Measurements from ENCODE around the gene PRKX.
"Not testable (repeated sequence)": the region's sequence is repeated elsewhere in the genome, so short reads cannot be mapped to it uniquely, and the experiment has no call there.

Gene PRKX

DNA sequence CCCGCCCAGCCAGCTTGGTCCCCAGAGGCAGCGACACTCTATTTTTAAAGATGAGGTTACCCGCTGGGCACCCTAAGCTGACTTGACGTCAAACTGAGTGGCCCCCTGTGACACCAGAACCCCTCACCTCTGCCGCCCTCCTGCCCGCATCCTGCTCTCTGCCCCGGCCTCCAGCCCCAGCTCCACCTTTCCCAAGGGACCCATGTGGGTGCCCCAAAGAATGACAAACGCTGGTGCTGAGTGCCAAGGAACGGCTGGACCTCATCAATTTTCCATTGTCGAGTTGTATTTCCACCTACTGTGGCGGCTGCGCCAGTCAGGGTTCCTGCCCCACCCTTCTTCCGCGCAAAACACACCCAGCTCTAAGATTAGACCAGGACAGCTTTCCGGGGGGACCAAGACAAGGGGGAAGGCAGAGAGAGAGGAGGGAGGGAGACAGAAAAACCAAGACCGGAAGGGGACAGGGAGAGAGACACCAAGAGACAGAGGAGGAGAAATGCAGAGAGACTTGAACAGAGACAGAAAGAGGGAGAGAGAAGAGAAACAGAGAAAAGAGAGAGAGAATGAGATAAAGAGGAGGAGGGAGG is 2.0 kb downstream of the PRKX start:
- DNase-seq (ENCODE audit: low read depth, low spot score): no peak

DNA sequence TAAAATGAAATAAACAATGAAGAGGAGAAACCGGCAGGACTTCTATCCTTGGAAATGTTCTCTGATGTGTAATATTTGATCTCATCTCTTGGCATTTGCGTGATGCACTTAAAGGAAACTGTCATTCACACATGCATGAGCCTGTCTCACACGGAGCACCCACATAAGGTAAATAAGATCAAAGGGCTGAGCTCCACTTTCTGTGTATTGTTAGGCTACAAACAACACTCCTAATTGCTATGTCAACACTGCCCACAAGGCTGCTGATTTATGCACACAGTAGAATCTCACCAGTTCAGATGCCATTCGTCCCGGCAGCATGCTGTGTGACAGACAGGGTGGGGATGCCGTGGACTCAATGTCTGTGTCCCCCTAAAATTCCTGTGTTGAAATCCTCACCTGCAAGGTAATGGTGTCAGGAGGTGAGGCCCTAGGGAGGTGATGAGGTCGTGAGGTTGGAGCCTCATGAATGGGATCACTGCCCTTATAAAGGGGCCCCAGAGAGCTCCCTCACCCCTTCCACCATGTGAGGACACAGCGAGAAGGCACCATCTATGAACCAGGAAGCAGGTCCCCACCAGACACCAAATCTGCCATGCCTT is 5.7 kb downstream of the PRKX start:
- not testable (repeated sequence) for DNase-seq (ENCODE audit: low read depth, low spot score)

DNA sequence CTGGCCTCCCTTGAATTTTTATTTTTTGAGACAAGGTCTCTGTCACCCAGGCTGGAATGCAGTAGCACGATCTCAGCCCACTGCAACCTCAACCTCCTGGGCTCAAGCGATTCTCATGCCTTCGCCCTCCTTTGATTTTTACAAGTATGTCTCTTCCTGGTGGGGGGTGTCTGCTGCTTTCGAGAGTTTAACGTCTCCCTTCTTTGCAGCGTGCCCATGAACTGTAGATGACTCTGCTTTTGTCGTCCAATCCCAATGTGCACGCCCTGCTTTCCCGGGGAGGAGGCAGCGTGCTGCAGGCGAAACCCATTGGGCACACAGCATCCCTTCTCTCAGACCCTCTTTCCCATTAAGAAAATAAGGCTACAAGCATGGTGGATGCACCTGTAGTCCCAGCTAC is 7.0 kb downstream of the PRKX start:
- no peak for DNase-seq (ENCODE audit: low read depth, low spot score)

DNA sequence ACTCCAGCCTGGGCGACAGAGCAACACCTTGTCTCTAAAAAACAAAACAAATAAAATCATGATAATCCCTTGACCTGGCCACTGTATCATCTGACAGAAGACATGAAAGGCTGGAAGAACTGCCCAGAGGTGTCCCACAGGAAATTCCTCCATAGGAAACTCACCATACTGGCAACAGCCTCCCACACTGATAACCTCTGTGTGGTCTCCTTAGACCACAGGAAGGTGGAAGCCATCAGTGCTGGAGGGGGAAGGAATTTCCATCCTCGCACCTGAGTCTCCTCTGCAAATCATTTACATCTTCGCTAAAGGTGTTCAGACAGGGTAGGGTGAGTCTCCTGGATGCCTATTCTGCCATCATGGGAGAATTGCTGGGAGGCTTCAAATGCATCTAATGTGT is 10.2 kb downstream of the PRKX start:
- not testable (repeated sequence) for DNase-seq (ENCODE audit: low read depth, low spot score)

DNA sequence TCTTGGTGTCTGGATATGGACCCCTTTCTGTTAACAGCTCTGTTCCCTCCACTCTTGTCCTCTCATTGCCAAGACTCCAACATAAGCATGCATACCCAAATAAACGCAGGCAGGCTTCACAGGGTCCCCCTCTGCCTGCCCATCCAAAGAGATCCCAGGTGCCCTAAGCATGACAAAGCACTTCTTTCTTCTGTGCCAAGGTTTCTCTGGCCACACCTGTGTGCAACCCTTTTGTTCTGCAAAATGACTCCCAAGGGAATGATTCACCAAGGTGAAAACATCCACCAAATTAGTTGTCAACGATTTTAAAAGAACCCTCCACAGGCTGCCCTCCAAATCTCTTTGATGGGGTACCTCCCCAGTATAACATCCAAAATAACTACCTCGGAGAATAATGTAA is 11.4 kb downstream of the PRKX start:
- not testable (repeated sequence) for DNase-seq (ENCODE audit: low read depth, low spot score)

DNA sequence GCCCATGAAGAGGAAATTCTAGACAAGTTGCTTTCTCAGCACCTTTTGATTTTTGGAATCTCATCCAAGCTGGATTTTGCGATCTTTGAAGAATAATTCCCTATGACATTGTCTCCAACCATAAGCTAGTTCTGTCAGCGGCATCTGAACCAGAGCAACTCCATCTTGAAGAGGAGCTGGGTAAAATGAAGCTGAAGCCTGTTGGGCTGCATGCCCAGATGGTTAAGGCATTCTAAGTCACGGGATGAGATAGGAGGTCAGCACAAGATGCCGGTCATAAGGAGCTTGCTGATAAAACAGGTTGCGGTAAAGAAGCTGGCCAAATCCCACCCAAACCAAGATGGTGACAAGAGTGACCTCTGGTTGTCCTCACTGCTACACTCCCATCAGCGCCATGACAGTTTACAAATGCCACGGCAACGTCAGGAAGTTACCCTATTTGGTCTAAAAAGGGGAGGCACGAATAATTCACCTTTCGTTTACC is 12.0 kb downstream of the PRKX start:
- not testable (repeated sequence) for DNase-seq (ENCODE audit: low read depth, low spot score)

DNA sequence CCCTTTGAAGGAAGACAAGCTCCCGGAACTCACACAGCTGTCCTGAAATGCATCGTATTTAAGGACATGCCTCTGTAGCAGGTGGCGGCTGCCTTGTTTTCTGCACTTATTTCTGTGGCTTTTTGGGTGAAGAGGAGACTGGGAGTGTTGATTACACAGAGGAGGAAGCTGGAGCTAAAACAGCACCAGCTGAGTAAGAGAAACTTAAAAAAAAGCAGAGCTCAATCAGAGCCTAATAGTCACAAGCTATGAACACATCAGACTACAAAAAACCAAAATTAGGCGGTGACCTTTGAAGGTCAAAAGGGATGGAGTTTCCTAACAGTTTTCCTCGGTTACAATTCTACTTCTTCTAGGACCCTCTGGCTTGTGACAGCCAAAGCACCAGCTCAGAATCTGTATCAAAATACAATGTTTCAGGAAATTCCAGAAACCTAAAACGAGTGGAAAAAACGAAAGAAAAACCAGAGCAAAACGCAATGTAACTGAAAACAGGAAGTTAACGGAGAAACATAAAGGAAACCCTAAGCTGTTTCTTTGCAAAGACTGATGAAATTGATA is 13.5 kb downstream of the PRKX start:
- no peak for DNase-seq (ENCODE audit: low read depth, low spot score)

DNA sequence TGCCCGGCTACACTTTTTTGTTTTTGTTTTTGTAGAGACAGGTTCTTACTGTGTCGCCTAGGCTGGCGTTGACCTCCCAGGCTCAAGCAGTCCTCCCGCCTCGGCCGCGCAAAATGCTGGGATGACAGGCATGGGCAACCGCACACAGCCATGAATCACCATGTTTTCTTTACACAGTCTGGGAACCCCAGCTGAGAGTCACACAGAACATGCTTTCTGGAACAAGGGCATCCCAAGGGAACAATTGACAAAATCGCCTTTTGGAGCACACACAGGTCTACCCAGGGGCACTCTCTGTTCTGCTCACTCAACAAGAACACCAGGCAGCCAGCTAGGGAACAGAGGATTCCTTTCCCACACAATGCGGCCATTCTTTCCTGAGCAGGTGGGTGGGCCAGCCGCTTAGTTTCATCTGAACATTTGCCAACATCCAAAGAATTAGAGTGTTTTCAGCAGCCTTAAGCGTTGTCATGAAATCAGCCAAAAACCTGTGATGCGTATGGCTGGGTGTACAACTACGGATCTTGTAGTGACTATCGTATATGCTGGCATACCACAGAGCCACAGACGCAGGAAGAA is 15.7 kb downstream of the PRKX start:
- no peak for DNase-seq (ENCODE audit: low read depth, low spot score)

DNA sequence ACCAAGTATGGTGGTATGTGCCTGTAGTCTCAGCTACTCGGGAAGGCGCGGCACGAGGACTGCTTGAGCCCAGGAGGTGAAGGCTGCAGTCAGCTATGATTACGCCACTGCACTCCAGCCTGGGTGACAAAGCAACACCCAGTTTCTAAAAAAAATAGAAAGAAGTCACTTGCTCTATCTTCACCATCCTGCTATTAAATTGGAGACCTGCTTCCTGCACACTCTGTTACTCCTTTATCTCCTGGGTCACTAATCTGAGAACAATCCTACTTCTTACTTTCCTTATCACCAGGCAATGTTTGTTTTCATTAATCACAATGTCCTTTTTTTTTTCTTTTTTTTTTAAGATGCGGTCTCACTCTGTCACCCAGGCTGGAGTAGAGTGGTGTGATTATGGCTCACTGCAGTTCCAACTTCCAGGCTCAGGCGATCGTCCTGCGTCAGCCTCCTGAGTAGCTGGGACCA is 16.2 kb downstream of the PRKX start:
- no peak for DNase-seq (ENCODE audit: low read depth, low spot score)

DNA sequence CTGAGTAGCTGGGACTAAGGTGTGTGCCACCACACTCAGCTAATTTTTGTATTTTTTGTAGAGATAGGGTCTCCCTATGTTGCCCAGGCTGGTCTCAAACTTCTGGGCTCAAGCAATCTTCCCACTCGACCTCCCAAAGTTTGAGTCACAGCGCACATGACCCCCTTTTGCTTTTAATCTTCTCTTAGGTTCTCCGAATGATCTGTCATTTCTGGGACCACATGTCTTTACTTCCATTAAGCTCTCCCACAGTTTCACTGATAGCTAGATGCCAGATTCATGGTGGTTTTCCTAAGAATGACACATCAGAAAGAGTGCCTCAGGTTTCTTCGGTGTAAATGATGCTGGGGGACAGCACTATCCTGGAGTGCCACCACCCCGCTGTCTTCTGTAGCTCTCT is 17.9 kb downstream of the PRKX start:
- no peak for DNase-seq (ENCODE audit: low read depth, low spot score)

DNA sequence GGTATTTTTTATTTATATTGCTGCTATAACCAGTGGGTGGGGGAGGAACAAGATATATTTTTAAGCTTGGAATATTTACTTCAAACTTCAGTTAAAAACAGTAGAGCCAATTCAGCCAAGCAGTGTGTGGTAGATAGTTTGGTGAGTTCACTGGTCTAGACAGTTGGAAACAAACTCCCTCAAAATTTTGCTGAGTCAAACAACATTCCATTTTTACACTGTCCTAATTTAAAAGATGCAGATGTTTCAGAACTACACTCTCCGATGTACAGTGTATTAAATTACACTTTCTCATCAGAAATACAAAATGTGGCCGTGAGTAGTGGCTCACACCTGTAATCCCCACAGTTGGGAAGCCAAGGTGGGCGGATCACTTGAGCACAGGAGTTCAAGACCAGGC is 23.3 kb downstream of the PRKX start:
- DNase-seq (ENCODE audit: low read depth, low spot score): no peak

DNA sequence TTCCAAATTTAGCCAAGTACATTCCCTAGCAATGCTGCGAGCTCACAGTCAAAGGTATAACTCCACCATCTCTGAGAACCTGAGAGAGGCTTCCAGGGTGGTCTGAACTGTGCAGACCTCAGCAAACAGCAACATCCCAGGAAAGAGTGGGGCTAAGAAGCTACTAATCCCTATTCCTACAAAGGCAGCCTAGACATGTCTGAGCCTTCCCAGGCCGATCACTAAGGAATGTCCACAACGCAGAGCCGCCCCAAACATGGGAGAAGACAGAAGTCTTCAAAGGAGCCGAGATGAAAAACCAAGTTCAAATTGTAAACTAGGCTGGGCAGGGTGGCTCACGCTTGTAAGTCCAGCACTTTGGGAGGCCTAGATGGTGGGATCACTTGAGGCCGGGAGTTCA is 30.2 kb downstream of the PRKX start:
- DNase-seq (ENCODE audit: low read depth, low spot score): not testable (repeated sequence)

DNA sequence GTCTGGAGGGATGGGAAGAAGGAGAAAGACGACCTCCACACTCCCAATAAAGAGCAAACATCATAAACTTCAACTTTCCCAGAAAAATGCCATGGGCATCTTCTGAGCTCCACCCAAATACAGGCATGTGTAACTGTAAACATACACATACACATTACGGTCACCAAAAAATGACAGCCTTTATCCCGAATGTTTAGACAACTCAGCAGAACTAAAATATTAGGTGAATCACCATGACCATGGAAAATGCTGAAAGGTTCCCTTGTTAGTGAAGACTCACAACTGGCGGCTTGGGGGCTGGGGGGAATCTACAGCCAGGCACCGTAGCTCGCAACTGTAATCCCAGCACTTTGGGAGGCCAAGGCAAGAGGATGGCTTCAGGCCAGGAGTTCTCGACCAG is 33.0 kb downstream of the PRKX start:
- no peak for DNase-seq (ENCODE audit: low read depth, low spot score)

DNA sequence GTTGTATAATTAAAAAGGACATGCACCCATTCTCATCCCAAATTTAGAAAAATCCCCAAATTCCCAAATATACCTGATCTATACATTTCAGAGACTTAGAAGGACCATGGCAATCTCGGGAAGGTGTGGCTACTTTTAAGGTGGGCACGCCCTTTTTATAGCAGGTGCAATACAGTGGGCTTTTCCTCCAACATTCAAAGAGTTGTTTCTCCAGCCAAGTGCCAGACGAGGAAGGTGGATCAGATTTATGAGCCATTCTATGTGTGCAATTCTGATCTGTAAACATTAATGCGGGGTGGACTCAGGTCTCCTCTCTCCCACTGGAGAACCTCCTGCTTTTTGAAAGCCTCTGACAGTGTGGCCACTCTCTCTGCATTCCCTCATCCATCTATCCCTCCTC is 33.8 kb downstream of the PRKX start:
- no peak for DNase-seq (ENCODE audit: low read depth, low spot score)

DNA sequence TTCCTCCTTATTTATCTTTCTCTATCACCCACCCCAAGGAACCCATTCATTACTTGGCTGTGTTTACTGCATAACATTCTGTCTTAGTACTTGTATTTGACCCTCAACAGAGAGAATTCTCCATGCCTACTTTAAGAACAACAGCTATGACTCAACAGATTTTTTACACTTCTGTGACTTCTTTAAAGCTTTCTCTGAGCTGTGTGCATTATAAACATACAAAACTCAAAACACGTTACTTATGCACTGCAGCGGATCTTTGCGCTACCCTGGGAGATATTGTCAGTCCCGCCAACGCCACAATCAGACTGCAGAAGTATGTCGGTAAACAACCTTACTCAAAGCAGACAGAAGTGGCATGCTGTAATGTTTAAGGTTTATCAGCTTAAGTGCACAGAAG is 35.1 kb downstream of the PRKX start:
- no peak for DNase-seq (ENCODE audit: low read depth, low spot score)

DNA sequence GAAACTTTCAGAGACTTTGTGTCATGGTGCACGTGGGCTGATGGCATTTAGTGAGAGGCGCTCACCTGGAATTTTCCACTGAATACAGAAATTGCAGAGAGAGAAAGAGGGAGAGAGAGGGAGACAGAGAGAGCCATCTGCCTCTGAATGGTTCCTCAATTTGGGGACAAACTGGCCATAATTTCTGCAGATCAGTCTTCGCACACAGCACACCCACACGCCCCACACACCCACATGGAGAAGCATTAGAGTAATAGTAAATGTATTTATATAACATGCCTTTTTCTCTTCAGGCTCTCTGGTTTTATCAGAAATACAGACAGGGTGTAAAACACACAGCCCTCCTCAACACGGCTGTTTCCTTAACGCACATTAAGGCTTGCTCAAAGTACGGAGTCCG is 38.6 kb downstream of the PRKX start:
- no peak for DNase-seq (ENCODE audit: low read depth, low spot score)

DNA sequence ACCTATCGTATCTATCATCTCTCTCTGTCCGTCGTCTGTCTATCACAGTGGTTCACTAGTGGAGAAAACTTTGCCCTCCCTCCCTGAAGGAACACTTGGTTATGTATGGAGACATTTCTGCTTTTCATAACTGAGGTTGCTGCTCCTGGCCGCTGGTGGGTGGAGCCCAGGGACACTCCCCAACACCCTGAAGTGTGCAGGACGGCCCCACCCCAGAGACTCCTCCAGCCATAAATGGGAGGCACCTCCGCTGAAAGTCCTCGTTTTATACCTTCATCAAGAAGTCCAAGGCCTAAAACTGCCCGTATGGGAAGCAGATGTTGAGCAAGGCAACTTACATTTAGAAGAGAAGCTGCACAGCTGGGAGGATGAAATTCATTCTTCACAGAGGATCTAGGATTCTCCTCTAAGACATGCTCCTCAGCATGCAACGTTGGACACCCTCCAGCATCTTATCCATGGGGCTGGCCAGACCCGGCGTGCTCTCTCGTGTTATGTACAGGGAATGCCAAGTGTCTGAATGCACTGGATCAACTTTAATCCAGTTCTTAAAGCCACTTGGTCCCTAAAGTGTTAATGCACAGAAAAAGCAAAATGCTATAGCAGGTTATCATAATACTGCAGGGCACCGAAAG is 43.5 kb downstream of the PRKX start:
- DNase-seq (ENCODE audit: low read depth, low spot score): no peak

DNA sequence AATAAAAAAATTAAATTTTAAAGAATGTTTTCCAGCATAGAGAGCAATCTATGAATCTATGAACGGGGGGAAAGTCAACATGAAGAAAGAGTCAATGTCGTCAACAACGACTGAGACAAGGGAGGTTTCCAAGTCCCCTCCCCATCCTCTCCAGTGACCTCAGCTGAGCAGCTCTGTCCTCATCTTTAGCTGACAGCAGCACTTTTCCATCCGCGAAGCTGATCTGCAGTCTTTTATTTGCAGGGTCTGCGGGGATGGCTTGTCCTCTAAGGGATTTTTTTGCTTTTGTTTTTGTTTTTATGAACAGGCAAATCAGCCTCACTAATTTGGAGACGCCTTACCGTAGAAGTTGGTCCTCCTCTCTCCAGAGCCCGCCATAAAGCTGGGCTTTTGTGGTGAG is 46.5 kb downstream of the PRKX start:
- DNase-seq (ENCODE audit: low read depth, low spot score): no peak

DNA sequence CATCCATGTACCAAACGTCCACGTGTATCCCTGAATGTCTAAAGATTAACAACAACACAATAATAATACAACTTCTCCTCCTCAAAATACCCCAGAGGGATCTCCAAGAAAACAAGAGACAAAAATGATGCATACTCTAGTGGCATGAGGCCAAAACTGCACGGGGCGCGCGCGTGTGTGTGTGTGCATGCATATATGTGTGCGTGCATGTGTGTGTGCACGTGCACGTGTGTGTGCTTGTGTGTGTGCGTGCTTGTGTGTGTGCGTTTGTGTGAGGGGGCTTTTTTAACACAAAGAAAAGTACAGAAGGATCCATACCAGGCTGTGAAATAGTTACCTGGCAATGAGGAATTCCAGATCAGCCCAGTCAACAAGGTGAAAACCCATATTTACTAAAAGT is 48.5 kb downstream of the PRKX start:
- no peak for DNase-seq (ENCODE audit: low read depth, low spot score)

DNA sequence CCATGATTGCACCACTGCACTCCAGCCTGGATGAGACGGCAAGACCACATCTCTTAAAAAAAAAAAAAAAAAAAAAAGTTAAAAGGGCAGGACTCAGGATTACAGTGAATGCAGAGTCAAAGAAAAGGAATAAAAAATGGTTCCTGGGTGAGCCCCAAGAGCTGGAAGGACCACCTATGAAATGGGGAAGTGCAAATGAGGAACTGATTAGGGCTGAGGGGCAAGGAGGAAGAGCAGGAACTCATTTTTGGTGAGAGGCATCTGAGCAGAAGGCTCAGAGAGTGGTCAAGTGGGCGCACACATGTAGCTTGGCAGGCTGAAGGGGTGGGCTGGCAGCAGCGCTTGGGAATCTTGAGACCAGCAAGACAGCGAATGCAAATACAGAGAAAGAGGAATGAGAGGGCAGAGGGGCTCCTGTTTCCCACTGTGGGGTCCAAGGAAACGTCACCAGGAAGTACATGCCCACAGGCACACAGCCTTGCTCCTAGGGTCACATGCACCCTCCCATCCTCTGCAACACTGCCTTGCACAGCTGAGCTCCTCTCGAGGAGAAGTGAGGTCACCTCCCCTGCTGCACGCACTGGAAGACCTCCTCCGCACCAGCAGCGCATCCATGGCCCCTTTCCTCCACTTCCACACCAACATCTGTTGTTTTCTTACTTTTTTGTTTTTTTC is 49.7 kb downstream of the PRKX start:
- DNase-seq (ENCODE audit: low read depth, low spot score): not testable (repeated sequence)

DNA sequence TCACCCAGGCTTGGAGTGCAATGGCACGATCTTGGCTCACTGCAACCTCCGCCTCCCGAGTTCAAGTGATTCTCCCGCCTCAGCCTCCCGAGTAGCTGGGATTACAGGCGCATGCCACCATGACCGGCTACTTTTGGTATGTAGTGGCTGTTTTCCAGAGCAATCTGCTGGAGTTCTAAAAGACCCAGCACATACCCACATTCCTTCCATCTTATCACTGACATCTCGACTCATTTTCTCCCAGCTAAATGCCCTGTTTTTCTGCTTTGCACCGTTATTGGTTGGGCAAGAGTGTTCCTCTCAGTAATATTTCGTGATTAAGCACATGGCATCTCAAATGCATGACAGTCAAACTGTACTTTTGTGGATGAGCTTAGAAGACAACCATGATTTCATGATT is 53.7 kb downstream of the PRKX start:
- DNase-seq (ENCODE audit: low read depth, low spot score): no peak

DNA sequence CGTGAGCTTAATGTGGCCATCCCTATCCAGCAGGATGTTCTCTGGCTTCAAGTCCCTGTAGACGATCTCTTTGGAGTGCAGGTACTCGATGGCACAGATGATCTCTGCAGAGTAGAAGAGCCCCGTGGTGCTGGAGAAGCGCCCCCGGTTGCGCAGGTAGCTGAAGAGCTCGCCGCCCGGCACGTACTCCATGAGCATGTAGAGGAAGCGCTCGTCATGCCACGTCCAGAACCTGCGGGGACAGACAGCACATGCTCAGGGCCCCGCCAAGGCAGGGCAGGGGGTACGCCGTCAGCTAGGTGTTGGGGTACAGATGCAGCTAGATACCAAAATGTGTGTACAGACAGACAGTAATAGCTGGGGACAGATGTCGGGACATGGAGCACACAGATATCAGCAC is 58.3 kb downstream of the PRKX start:
- DNase-seq (ENCODE audit: low read depth, low spot score): no peak

Data from activated CD4-positive, CD25-positive, alpha-beta regulatory T cell treated with anti-CD3 and anti-CD28 coated beads, Interleukin-2, amount 50 U/mL, for 16 hours (primary cell).